Right atrium auricular region (tissue), 2 donors: ENCODE results near the gene AGMAT. TPM values are rescaled to one million over a fixed set of nuclear protein-coding genes. Genes with fewer than 3 reads are reported as not detected.

Experiments used
- DNase-seq: peaks from one replicate; pipeline ENCODE4 v3.0.0-alpha.2; 2019; ENCODE audit warnings: low spot score
- H3K27ac ChIP-seq, 2 donors: fragments of 200-600 bp; sonication (generic); 1 replicate in 1 of 2; 2 replicates in 1 of 2; pipeline ENCODE4 v1.5.1; 2016 to 2019
- H3K27me3 ChIP-seq, 2 donors: fragments of 200-600 bp; sonication (generic); one replicate each; pipeline versions ENCODE4 v1.5.1 to v1.6.0; 2017 to 2019
- H3K36me3 ChIP-seq: fragments of 200-600 bp; sonication (generic); one replicate; pipeline ENCODE4 v1.5.1; 2016
- H3K4me1 ChIP-seq, 2 donors: fragments of 200-600 bp; sonication (generic); one replicate each; pipeline versions ENCODE4 v1.5.1 to v1.6.0; 2017 to 2019
- H3K4me3 ChIP-seq, 2 donors: fragments of 200-600 bp; sonication (generic); 1 replicate in 1 of 2; 2 replicates in 1 of 2; pipeline ENCODE4 v1.5.1; 2017 to 2019; ENCODE audit warnings: mild to moderate bottlenecking in 1 of 2, moderate library complexity in 1 of 2
- H3K9me3 ChIP-seq, 2 donors: fragments of 200-600 bp; sonication (generic); one replicate each; pipeline ENCODE4 v1.5.1; 2019
- total RNA-seq, 2 donors: library from RNA; depleted of rRNA; stranded (reverse); fragments of >200 nt; gene quantifications; one replicate each; pipeline ENCODE4 v1.1.0, GENCODE V29; 2016
- TF ChIP-seq, protein P1 (sequence below), 2 donors: fragments of 200-600 bp; sonication (generic); IDR thresholded peaks; one replicate each; pipeline ENCODE4 v1.5.1; 2019; ENCODE audit warnings: antibody characterized with exemption in 2 of 2

Gene AGMAT
- total RNA-seq, 2 donors from 2014 or later, result not detected

GRCh38 chr1:15573477-15573876, 11.4 kb downstream of the AGMAT start:
- Histone ChIP-seq H3K27me3 (no peaks in the 10 kb centered on the region), H3K4me3 (no peak overlapping the region), H3K27ac (no peak overlapping the region), H3K4me1 (no peaks in the 10 kb centered on the region), H3K9me3 (no peaks in the 10 kb centered on the region), H3K36me3 (peaks cover 14% of the 10 kb centered on the region)
- DNase-seq, result no peak
- TF ChIP-seq, protein P1, sequence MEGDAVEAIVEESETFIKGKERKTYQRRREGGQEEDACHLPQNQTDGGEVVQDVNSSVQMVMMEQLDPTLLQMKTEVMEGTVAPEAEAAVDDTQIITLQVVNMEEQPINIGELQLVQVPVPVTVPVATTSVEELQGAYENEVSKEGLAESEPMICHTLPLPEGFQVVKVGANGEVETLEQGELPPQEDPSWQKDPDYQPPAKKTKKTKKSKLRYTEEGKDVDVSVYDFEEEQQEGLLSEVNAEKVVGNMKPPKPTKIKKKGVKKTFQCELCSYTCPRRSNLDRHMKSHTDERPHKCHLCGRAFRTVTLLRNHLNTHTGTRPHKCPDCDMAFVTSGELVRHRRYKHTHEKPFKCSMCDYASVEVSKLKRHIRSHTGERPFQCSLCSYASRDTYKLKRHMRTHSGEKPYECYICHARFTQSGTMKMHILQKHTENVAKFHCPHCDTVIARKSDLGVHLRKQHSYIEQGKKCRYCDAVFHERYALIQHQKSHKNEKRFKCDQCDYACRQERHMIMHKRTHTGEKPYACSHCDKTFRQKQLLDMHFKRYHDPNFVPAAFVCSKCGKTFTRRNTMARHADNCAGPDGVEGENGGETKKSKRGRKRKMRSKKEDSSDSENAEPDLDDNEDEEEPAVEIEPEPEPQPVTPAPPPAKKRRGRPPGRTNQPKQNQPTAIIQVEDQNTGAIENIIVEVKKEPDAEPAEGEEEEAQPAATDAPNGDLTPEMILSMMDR (IDR thresholded peaks at IDR 0.05), result no peak

DNA sequence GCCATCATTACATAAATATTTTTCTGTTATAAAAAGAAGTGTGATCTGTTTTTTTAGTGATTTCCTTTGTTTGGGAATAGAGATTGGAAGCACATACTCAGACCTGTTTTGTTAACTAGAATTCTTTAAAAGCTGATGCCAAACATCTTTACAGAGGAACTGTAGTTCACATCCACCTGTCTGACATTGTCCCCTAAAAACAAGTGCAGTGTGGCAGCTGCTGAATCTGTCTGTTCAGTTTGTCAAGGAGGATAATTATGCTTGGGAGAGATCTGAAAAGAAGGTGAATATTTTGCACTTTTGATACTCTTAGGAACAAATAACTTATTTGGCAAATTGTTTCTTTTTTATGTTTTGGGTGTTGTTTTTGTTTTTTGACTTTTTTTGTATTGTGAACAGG, 13.6 kb downstream of the AGMAT start:
- Histone ChIP-seq H3K27ac (no peak overlapping the region), H3K4me1 (no peaks in the 10 kb centered on the region), H3K4me3 (no peak overlapping the region), H3K9me3 (no peaks in the 10 kb centered on the region), H3K36me3 (peaks cover 36% of the 10 kb centered on the region), H3K27me3 (no peaks in the 10 kb centered on the region)
- TF ChIP-seq, protein P1 (IDR thresholded peaks at IDR 0.05), result no peak
- no peak for DNase-seq

DNA sequence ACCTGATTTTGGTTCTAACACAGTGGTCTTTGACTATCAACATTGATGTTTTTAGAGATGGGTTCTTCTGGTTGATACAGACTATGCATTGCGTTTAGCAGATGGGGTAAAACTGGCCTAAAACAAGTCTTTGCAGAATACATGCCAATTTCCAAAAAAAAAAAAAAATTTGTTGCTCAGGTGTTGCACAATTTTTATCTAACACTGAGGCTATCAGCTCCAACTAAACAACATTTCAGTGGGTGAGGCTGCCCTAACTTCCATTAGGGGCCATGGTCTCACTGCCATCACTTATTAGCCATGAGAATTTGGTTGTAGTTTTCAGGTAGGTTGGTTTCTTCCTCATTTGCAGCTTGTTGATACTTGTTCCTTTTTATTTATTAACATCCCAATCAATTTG, 14.0 kb downstream of the AGMAT start:
- H3K27me3 ChIP-seq, result no peaks in the 10 kb centered on the region
- no peaks in the 10 kb centered on the region for H3K9me3 ChIP-seq
- TF ChIP-seq, protein P1 (IDR thresholded peaks at IDR 0.05), result no peak
- peaks cover 40% of the 10 kb centered on the region for H3K36me3 ChIP-seq
- H3K4me1 ChIP-seq, result no peaks in the 10 kb centered on the region
- DNase-seq, result no peak
- H3K27ac ChIP-seq, result no peak overlapping the region
- H3K4me3 ChIP-seq, result no peak overlapping the region

- H3K27me3 ChIP-seq, result no peaks in the 10 kb centered on the region
- no peaks in the 10 kb centered on the region for H3K4me1 ChIP-seq
- DNase-seq, result no peak
- TF ChIP-seq, protein P1 (IDR thresholded peaks at IDR 0.05), result no peak
- H3K4me3 ChIP-seq, result no peak overlapping the region
- peaks cover 60% of the 10 kb centered on the region for H3K36me3 ChIP-seq
- no peak overlapping the region for H3K27ac ChIP-seq
- no peaks in the 10 kb centered on the region for H3K9me3 ChIP-seq
These were observed 16.3 kb downstream of the AGMAT start for GRCh38 chr1:15568387-15569073.

DNA sequence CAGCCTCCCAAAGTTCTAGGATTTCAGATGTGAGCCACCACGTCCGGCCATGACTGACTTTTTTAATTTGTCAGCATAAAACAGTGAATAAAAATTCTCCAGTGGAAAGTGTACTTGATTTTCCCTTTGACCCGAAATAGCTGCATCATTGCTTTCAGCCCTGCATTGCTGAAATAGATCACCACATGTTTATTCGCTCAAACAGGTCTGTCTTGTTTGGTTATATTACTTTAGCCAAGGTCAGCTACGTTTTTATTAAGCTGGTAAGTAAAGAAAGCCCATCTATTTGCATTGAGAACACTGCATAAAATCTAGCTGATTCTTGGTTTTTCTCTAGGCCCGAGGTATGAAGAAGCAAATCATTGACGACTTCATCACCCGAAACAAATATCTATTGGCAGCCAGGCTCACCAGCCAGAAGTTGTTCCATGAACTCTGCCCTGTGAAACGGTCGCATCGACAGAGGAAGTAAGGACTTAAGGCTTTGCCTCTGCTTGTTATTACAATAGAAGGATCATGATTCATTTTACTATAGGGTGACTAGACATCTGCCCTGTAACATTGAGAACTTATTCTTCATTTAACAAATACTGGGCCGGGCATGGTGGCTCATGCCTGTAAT, 25.6 kb downstream of the AGMAT start:
- Histone ChIP-seq H3K27me3 (no peaks in the 10 kb centered on the region), H3K36me3 (peaks cover 40% of the 10 kb centered on the region), H3K4me1 (no peaks in the 10 kb centered on the region), H3K27ac (no peak overlapping the region), H3K9me3 (no peaks in the 10 kb centered on the region), H3K4me3 (no peak overlapping the region)
- TF ChIP-seq, protein P1 (IDR thresholded peaks at IDR 0.05), result no peak
- no peak for DNase-seq
